Parathyroid adenoma (tissue), 2 donors: ENCODE data around the gene BEX3.

Experiments
- H2AFZ ChIP-seq: fragments of 300-600 bp; sonication (generic); one replicate; pipeline ENCODE4 v1.7.0; 2017; ENCODE audit warnings: antibody characterized with exemption, mild to moderate bottlenecking
- H3K27ac ChIP-seq: fragments of 300-600 bp; sonication (generic); one replicate; pipeline ENCODE4 v1.7.0; 2017
- H3K27me3 ChIP-seq: fragments of 300-600 bp; sonication (generic); one replicate; pipeline ENCODE4 v1.7.0; 2017; ENCODE audit warnings: low read length; ENCODE audit not compliant: control insufficient read depth, insufficient read depth
- H3K36me3 ChIP-seq: fragments of 300-600 bp; sonication (generic); one replicate; pipeline ENCODE4 v1.7.0; 2017; ENCODE audit warnings: low read length; ENCODE audit not compliant: control insufficient read depth, insufficient read depth
- H3K4me1 ChIP-seq: fragments of 300-600 bp; sonication (generic); one replicate; pipeline ENCODE4 v1.7.0; 2017; ENCODE audit warnings: control low read depth
- H3K4me2 ChIP-seq: fragments of 300-600 bp; sonication (generic); one replicate; pipeline ENCODE4 v1.7.0; 2017; ENCODE audit warnings: low read length
- H3K4me3 ChIP-seq: fragments of 300-600 bp; sonication (generic); one replicate; pipeline ENCODE4 v1.7.0; 2017; ENCODE audit warnings: low read depth, low read length
- H3K79me2 ChIP-seq: fragments of 300-600 bp; sonication (generic); one replicate; pipeline ENCODE4 v1.7.0; 2017; ENCODE audit warnings: control low read depth
- H3K9ac ChIP-seq: fragments of 300-600 bp; sonication (generic); one replicate; pipeline ENCODE4 v1.7.0; 2017; ENCODE audit warnings: mild to moderate bottlenecking
- H3K9me3 ChIP-seq: fragments of 300-600 bp; sonication (generic); one replicate; pipeline ENCODE4 v1.7.0; 2017; ENCODE audit warnings: low read length; ENCODE audit not compliant: control insufficient read depth
- CTCF ChIP-seq: fragments of 300-600 bp; sonication (generic); IDR thresholded peaks from one replicate; pipeline ENCODE4 v1.7.0; 2017; ENCODE audit warnings: antibody characterized with exemption, mild to moderate bottlenecking
- donor health status: primary hyperparathyroidism.

The BEX3 gene

GRCh38 chrX:103417933-103418332 lies 41.6 kb downstream of the BEX3 start:
- H3K27me3 ChIP-seq: no peaks in the 10 kb centered on the region
- no peak overlapping the region for H3K4me2 ChIP-seq
- no peaks in the 10 kb centered on the region for H3K4me1 ChIP-seq
- H3K4me3 ChIP-seq: no peak overlapping the region
- no peaks in the 10 kb centered on the region for H3K9me3 ChIP-seq
- H3K9ac ChIP-seq: no peak overlapping the region
- H3K79me2 ChIP-seq: no peaks in the 10 kb centered on the region
- H2AFZ ChIP-seq: no peak overlapping the region
- H3K36me3 ChIP-seq: no peaks in the 10 kb centered on the region
- TF ChIP-seq CTCF: no peak
- no peak overlapping the region for H3K27ac ChIP-seq

- H3K27me3 ChIP-seq: no peaks in the 10 kb centered on the region
- H2AFZ ChIP-seq: no peak overlapping the region
- no peak overlapping the region for H3K4me2 ChIP-seq
- no peak overlapping the region for H3K9ac ChIP-seq
- no peak overlapping the region for H3K4me3 ChIP-seq
- no peak for TF ChIP-seq CTCF
- no peaks in the 10 kb centered on the region for H3K4me1 ChIP-seq
- H3K9me3 ChIP-seq: no peaks in the 10 kb centered on the region
- H3K36me3 ChIP-seq: no peaks in the 10 kb centered on the region
- H3K27ac ChIP-seq: no peak overlapping the region
- no peaks in the 10 kb centered on the region for H3K79me2 ChIP-seq
Measured at GRCh38 chrX:103418811-103419340, 42.5 kb downstream of the BEX3 start.

GRCh38 chrX:103423955-103424638 lies 47.8 kb downstream of the BEX3 start:
- Histone ChIP-seq H3K9ac (no peak overlapping the region), H3K4me3 (no peak overlapping the region), H3K27me3 (no peaks in the 10 kb centered on the region), H3K27ac (no peak overlapping the region), H3K4me2 (no peak overlapping the region), H3K9me3 (no peaks in the 10 kb centered on the region), H2AFZ (no peak overlapping the region), H3K79me2 (no peaks in the 10 kb centered on the region), H3K36me3 (no peaks in the 10 kb centered on the region), H3K4me1 (no peaks in the 10 kb centered on the region)
- no peak for TF ChIP-seq CTCF
